HG02588 (cell line): ENCODE measurements around the gene CLTC.
"Not testable (repeated sequence)": the region's sequence is repeated elsewhere in the genome, so short reads cannot be mapped to it uniquely, and the experiment has no call there.

Experiments used
- ATAC-seq: cut with Tn5 transposase; IDR thresholded peaks from one replicate; pipeline ENCODE4 v1.9.1; 2021; ENCODE audit warnings: mild to moderate bottlenecking, moderate library complexity; ENCODE audit not compliant: unreplicated experiment

The CLTC gene

GRCh38 chr17:59619298-59620063, at the start of gene CLTC:
CLTC (plus strand) TSS chr17:59619895; CDS start chr17:59620132, 237 bp downstream.
- peak; percentile 71 for ATAC-seq

- no peak for ATAC-seq
Measured at GRCh38 chr17:59572301-59572924, 47.3 kb upstream of the CLTC start.

DNA sequence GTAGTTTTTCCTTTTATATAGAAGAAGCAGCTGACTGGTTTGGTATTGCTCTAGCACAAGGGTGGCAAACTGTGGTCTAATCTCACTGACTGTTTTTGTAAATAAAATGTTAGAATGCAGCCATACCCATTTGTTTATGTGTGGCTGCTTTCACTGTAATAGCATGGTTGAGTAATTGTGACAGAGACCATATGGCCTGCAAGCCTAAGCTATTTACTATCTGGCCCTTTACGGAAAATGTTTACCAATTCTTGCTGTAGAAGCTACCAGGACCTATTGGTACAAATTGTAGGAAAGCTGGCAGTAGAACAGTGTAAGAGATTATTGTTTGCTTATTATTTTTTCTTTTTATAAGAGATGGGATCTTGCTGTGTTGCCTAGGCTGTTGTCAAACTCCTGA, 35.5 kb upstream of the CLTC start:
- ATAC-seq: not testable (repeated sequence)

DNA sequence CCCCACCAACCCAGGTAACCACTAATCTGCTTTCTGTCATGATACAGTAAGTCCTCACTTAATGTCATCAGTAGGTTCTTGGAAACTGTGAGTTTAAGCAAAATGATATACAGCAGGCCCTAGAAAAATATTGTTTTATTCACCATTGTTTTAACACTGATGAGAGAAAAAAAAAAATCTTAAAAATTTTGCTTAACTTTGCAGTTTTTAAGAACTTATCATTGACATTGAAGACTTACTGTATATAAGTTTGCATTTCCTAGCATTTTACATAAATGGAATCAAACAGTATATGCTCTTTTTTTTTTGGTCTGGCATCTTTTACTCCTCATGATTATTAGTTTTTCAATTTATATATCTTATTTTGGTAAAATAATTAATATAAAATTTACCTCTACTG, 19.5 kb upstream of the CLTC start:
- ATAC-seq: no peak

- ATAC-seq: no peak
Measured at GRCh38 chr17:59601130-59601529, 18.6 kb upstream of the CLTC start.

DNA sequence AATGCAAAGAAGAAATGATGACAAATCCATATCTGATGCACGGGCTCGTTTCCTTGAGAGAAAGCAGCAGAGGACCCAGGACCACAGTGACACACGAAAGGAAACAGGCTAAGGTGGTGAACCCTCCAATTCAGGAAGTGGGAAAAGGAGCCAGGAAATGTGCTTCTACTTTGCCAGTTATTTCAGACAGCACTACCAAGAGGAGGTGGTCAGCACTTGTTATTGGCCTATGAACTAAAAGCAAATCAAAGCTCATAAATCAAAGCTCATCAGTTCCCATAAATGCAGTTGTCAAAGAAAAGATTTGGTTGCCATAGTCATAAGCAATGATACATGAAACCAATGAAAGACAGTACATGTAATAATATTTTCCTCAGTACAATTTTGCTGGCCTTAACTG, 12.6 kb upstream of the CLTC start:
- no peak for ATAC-seq

DNA sequence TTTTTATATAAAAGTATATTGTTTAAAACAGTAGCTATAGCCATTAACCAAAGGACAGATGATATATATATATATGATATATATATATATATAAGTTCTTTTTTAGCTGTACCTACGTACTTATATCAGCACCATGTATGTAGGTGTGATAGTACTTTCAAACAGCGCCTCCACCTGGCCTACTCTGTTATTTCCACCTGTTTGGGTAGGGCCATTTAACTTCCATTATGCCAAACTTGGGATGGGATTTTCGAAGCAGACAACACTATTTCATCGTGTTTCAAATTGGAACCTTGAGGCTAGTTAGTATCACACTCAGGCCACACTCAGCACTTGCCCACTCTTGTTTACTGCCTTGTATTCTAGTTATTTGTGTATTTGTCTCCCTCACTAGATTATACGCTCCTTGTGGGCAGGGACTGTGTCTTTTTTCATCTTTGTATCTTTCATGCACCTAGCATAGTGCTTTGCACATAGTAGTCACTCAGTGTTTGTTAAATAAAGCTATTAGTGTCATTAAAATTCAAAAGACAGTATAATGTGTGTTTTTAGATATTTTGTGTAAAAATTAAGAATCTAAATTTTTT, 11.8 kb upstream of the CLTC start:
- ATAC-seq: no peak

GRCh38 chr17:59611503-59611902, 8.2 kb upstream of the CLTC start:
- ATAC-seq: no peak

DNA sequence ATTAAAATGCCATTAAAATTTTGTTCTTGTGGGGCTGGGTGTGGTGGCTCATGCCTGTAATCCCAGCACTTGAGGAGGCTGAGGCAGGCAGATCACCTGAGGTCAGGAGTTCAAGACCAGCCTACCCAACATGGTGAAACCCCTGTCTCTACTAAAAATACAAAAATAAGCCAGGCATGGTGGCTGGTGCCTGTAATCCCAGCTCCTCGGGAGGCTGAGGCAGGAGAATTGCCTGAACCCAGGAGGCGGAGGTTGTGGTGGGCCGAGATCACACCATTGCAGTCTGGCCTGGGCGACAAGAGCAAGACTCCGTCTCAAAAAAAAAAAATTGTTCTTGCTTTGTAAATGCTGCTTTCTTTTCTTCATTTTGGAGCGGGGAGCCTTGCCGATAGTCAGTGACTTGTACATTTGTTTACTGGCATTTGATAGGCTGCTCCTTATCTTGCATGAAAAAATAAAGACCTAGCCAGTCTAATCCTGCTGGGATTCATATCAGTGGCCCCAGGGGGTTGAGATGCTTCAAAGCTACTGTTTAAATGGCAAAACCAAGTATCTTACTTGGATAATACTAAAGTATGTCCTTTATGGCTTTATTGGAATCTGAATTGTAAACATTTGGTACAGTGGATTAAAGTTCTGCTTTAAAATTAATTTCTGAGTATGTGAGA, 3.3 kb upstream of the CLTC start:
- no peak for ATAC-seq

- ATAC-seq: no peak
Measured at GRCh38 chr17:59617156-59617732, 2.5 kb upstream of the CLTC start.

DNA sequence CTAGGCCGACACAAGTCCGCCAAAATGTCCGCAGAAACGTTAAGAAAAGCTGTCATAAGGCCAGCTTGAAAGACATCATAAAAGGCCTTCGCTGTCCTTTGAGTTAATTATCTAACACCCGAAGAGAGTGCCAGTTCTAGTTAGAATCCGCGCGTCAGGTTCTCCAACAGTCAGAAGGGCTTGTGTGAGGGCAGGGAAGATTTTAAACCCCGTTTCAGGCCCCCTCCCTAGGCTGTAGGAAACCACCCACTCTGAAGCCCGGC, 729 bp upstream of the CLTC start:
- ATAC-seq: no peak

DNA sequence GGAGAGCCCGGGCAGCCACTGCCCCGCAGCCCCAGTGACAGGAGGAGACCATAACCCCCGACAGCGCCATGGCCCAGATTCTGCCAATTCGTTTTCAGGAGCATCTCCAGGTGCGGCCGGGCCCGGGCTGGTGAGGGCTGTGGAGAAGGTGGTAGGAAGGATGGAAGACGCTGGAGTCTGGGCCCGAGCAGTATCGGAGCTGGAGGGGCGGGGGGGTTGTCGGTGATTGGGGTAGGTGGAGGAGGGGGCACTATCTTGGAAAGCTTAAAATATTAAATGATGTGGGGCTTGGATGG, 317 bp downstream of the CLTC start:
- no peak for ATAC-seq

GRCh38 chr17:59620518-59621259, 994 bp downstream of the CLTC start:
- ATAC-seq: no peak

- ATAC-seq: no peak
Measured at GRCh38 chr17:59621771-59622170, 2.1 kb downstream of the CLTC start.

- ATAC-seq: no peak
Measured at GRCh38 chr17:59623151-59623550, 3.5 kb downstream of the CLTC start.

DNA sequence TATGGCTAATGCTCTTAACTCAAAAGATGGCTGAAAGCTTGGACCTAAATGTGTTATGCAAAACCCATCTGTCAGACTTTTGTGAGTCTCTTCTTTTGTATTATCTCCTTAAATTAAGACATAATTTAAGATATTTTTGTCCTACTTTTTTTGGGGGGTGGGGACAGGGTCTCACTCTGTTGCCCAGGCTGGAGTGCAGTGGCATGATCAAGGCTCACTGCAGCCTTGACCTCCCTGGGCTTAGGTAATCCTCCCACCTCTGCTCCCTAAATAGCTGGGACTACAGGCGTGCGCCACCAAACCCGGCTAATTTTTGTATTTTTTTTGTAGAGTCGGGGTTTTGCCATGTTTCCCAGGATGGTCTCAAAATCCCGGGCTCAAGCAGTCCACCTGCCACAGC, 7.1 kb downstream of the CLTC start:
- no peak for ATAC-seq

DNA sequence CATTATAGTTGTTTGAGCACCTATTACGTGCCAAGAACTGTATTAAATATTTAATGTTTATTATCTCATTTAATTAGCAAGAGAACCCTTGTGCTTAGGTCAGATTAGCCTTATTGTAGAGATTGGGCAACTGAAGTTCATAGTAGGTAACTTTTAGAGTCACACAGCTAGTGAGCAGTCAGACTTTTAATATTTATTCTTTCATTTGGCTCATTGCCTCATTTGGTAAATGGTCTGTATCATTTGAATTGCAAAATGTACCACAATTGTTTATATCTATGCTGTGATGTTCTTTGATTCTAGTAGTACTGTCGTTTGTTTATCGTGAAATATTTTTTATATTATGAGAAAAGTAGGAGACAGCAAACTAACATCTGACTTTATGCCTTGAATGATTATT, 7.6 kb downstream of the CLTC start:
- no peak for ATAC-seq

DNA sequence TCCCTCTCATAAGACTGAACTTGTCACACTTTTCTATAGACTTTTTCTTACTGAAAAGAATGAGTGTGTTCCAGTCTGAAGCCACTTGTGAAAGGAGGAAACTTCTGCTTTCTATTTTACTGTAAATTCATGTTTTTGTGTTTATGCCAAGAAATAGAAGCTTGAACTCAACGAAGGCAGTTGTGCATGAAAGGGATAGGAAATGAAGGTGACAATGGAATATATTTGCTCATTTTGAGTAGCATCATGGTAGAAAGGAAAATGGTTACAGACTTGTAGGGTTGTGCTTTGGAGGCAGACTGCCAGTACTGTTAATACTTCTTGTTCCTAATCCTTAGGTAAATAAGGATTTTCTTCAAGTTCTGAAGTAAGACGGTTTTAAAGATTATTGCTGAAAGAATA, 8.1 kb downstream of the CLTC start:
- ATAC-seq: no peak

DNA sequence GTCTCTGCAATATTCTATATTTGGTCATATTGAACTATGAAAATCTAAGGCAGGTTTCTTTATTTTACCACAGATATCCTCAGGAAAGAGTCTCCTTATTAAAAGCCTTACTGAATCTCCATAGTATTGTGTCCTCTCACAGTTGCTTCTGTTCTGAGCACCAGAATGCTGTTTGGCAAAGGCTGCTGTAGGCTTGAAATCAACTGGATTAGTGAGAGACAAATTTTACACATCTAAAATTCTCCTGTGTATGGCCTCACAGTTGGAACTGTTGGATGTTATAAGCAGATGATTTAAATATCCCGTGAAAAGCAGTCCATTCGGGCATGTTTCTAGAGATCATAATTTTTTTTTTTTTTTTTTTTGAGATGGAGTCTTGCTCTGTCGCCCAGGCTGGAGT, 9.5 kb downstream of the CLTC start:
- ATAC-seq: no peak

DNA sequence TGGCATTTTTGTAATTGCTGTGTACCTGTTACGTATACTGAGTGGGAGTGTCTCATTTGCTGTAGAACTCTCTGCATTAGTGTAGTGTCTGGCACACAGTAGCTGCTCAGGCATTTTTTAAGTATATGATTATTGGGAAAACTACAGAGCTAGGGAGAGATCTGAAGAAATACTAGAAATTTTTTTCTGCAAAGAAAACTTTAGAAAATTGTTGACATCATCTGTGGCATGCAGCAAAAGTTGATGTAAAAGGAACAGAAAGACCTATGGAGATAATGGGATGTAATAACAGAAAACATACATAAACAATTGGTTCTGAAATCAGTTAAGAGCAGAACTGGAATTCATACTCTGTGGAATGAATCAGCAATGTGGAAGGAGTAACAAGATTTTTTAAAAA, 11.6 kb downstream of the CLTC start:
- no peak for ATAC-seq

DNA sequence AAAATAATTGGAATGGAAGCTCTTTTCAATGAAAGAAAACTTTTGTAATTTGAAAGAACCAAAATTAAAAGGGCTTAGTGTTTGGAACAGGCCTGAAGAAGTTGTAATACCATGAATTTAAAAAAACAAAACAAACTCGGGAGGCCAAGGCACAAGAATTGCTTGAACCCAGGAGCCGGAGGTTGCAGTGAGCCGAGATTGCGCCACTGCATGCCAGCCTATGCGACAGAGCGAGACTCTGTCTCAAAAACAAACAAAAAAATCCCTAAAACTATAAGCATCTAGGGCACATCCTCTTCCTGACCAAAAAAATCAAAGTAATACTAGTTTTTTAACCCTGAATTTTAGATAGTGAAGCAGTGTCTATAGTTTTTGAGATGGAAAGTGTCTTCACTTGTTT, 12.7 kb downstream of the CLTC start:
- no peak for ATAC-seq
